Measurements from ENCODE around the gene ARHGEF38.

- TF ChIP-seq CTCF (IDR thresholded peaks at IDR 0.05) (no peak), MEF2A (IDR thresholded peaks at IDR 0.05; ENCODE audit: borderline replicate concordance, low read depth) (no peak), CHD2 (IDR thresholded peaks at IDR 0.05; ENCODE audit: low read length, partially characterized antibody) (no peak), USF2 (IDR thresholded peaks at IDR 0.05; ENCODE audit: borderline replicate concordance, low read depth, low read length) (no peak), POLR2AphosphoS5 (IDR thresholded peaks at IDR 0.05; ENCODE audit: low read depth, low read length) (no peak), TAF1 (IDR thresholded peaks at IDR 0.05; ENCODE audit: borderline replicate concordance, low read depth, low read length) (no peak), MAX (IDR thresholded peaks at IDR 0.05; ENCODE audit: low read depth) (no peak), EP300 (IDR thresholded peaks at IDR 0.05; ENCODE audit: borderline replicate concordance in 1 of 2, low read depth in 1 of 2, low read length in 1 of 2) (no peak), RCOR1 (IDR thresholded peaks at IDR 0.05; ENCODE audit: low read length) (no peak), TEAD4 (IDR thresholded peaks at IDR 0.05; ENCODE audit: borderline replicate concordance, insufficient read depth) (no peak), JUND (IDR thresholded peaks at IDR 0.05) (no peak)
- TF ChIP-seq, protein P1, sequence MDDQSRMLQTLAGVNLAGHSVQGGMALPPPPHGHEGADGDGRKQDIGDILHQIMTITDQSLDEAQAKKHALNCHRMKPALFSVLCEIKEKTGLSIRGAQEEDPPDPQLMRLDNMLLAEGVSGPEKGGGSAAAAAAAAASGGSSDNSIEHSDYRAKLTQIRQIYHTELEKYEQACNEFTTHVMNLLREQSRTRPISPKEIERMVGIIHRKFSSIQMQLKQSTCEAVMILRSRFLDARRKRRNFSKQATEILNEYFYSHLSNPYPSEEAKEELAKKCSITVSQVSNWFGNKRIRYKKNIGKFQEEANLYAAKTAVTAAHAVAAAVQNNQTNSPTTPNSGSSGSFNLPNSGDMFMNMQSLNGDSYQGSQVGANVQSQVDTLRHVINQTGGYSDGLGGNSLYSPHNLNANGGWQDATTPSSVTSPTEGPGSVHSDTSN (IDR thresholded peaks at IDR 0.05) = no peak
Measured at GRCh38 chr4:105679186-105679585, 126.8 kb downstream of the ARHGEF38 start.
